GM12878 (cell line): ENCODE results near the gene ZNF646. TPM values are rescaled to one million over a fixed set of nuclear protein-coding genes. Genes with fewer than 3 reads are reported as not detected.
A peak's percentile ranks its signal among the peaks of the same experiment; 100 is the strongest.

Source experiments
- ATAC-seq: fragments of 200-7000 bp; cut with Tn5 transposase; 3 replicates; pipeline ENCODE4 v1.9.1; 2020; ENCODE audit warnings: mild to moderate bottlenecking, moderate library complexity
- BruUV-seq: library from RNA; stranded (reverse); fragments of 400-500 nt; replicated peaks from 2 replicates; lab custom pipeline; 2021; lab: Mats Ljungman, UMichigan
- CTCF ChIA-PET: fragments of 300-600 bp; sonication (Branson Sonifier 250); formaldehyde crosslinking; extraction: SDS; loops from one replicate; lab custom pipeline; 2021; ENCODE audit warnings: inconsistent platforms; lab: Yijun Ruan, JAX
- POLR2A ChIA-PET: fragments of 350-600 bp; formaldehyde crosslinking; extraction: SDS; loops from one replicate; lab custom pipeline; 2021; ENCODE audit warnings: inconsistent platforms; lab: Charles Lee
- RAD21 ChIA-PET: fragments of 300-600 bp; sonication (Branson Sonifier 250); formaldehyde crosslinking; loops from one replicate; lab custom pipeline; 2023; ENCODE audit warnings: antibody characterized with exemption; ENCODE audit not compliant: unreplicated experiment; lab: Charles Lee
- SMC1A ChIA-PET: fragments of 300-600 bp; sonication (Branson Sonifier 250); formaldehyde crosslinking; loops from one replicate; lab custom pipeline; 2023; ENCODE audit not compliant: unreplicated experiment, uncharacterized antibody; lab: Charles Lee
- DNase-seq: peaks from one replicate; pipeline ENCODE4 v3.0.0-alpha.2; 2011; ENCODE audit warnings: low read depth, low spot score
- FAIRE-seq: peaks from 3 replicates; lab custom pipeline; 2011; peaks lifted over from hg19 to GRCh38; lab: Jason Lieb, UNC
- H2AFZ ChIP-seq: 2 replicates; pipeline ENCODE4 v1.6.0; 2011; ENCODE audit warnings: low read depth, low read length, control low read depth; ENCODE audit not compliant: control insufficient read depth
- H3K27ac ChIP-seq: 2 replicates; pipeline ENCODE4 v1.5.1; 2011; ENCODE audit warnings: control low read depth; ENCODE audit not compliant: control insufficient read depth, insufficient read depth
- H3K27me3 ChIP-seq, 2 experiments: replicated peaks in 1 of 2; 2 replicates each; pipeline versions ENCODE4 v1.6.0 to v1.6.1; 2011; ENCODE audit warnings: low read length in 1 of 2; ENCODE audit not compliant: control insufficient read depth in 2 of 2, insufficient read depth in 2 of 2
- H3K36me3 ChIP-seq, 2 experiments: 2 replicates each; pipeline ENCODE4 v1.5.1; 2011; ENCODE audit warnings: low read length in 1 of 2; ENCODE audit not compliant: control insufficient read depth in 2 of 2, insufficient read depth in 2 of 2
- H3K4me1 ChIP-seq: 2 replicates; pipeline ENCODE4 v1.6.1; 2011; ENCODE audit warnings: mild to moderate bottlenecking, low read length, moderate library complexity, mixed read lengths; ENCODE audit not compliant: control insufficient read depth, insufficient read depth
- H3K4me2 ChIP-seq: 2 replicates; pipeline ENCODE4 v1.6.0; 2011; ENCODE audit warnings: control low read depth; ENCODE audit not compliant: control insufficient read depth, insufficient read depth
- H3K4me3 ChIP-seq: fragments of 200-600 bp; sonication (generic); 2 replicates; pipeline ENCODE4 v1.5.1; 2016
- H3K79me2 ChIP-seq: 2 replicates; pipeline ENCODE4 v1.6.0; 2011; ENCODE audit warnings: low read length; ENCODE audit not compliant: control insufficient read depth, insufficient read depth
- H3K9ac ChIP-seq: 2 replicates; pipeline ENCODE4 v1.8.0; 2011; ENCODE audit warnings: low read length, control low read depth, mixed read lengths; ENCODE audit not compliant: control insufficient read depth, insufficient read depth
- H3K9me3 ChIP-seq: replicated peaks from 3 replicates; pipeline ENCODE4 v1.5.1; 2011; ENCODE audit warnings: mild to moderate bottlenecking, low read length; ENCODE audit not compliant: control insufficient read depth, insufficient read depth
- H4K20me1 ChIP-seq: 2 replicates; pipeline ENCODE4 v1.6.0; 2011; ENCODE audit not compliant: control insufficient read depth, insufficient read depth
- ATF7 ChIP-seq: fragments of 450-650 bp; IDR thresholded peaks from 2 replicates; pipeline ENCODE4 v1.6.1; 2016; ENCODE audit warnings: low read depth, mild to moderate bottlenecking
- BCL3 ChIP-seq: IDR thresholded peaks from 2 replicates; pipeline ENCODE4 v1.6.1; 2011; ENCODE audit warnings: borderline replicate concordance, low read depth, mild to moderate bottlenecking, moderate library complexity, low read length; ENCODE audit not compliant: insufficient read depth, poor library complexity, severe bottlenecking
- CHD4 ChIP-seq: fragments of 200-600 bp; sonication (generic); IDR thresholded peaks from 2 replicates; pipeline ENCODE4 v1.6.1; 2016; ENCODE audit warnings: mild to moderate bottlenecking
- HDGF ChIP-seq: fragments of 450-650 bp; IDR thresholded peaks from 2 replicates; pipeline ENCODE4 v1.6.1; 2016; ENCODE audit warnings: antibody characterized with exemption
- POLR2A ChIP-seq: IDR thresholded peaks from 2 replicates; pipeline ENCODE4 v1.6.1; 2011; ENCODE audit warnings: low read depth, mild to moderate bottlenecking, low read length
- POLR2AphosphoS5 ChIP-seq: IDR thresholded peaks from 2 replicates; pipeline ENCODE4 v1.6.1; 2011; ENCODE audit warnings: mild to moderate bottlenecking, low read length, inconsistent platforms
- RAD21 ChIP-seq: IDR thresholded peaks from 2 replicates; pipeline ENCODE4 v1.6.1; 2011; ENCODE audit warnings: mild to moderate bottlenecking, low read depth, low read length, moderate library complexity; ENCODE audit not compliant: insufficient read depth
- RBBP5 ChIP-seq: fragments of 200-600 bp; sonication (generic); conservative IDR thresholded peaks from 2 replicates; pipeline ENCODE4 v1.6.1; 2016
- SMARCA5 ChIP-seq: fragments of 450-650 bp; IDR thresholded peaks from 2 replicates; pipeline ENCODE4 v1.6.1; 2017; ENCODE audit warnings: mild to moderate bottlenecking
- STAT1 ChIP-seq: fragments of 450-650 bp; conservative IDR thresholded peaks from 2 replicates; pipeline ENCODE4 v1.6.1; 2014; ENCODE audit warnings: antibody characterized with exemption, mild to moderate bottlenecking
- SUZ12 ChIP-seq: fragments of 200-600 bp; sonication (generic); IDR thresholded peaks from one replicate; pipeline ENCODE4 v1.6.1; 2018; ENCODE audit warnings: antibody characterized with exemption, mild to moderate bottlenecking; ENCODE audit not compliant: unreplicated experiment
- ZBTB11 ChIP-seq: fragments of 450-650 bp; formaldehyde crosslinking; IDR thresholded peaks from 2 replicates; pipeline ENCODE4 v1.5.0; 2022; ENCODE audit warnings: mild to moderate bottlenecking, missing genetic modification characterization
- WGBS: methylation state at CpG from one replicate; pipeline ENCODE4 v1.1.6; 2016; ENCODE audit warnings: low lambda C conversion rate; ENCODE audit not compliant: insufficient replicate concordance, insufficient coverage; ENCODE audit errors: missing lambda C conversion rate; 5-methylcytosine and 5-hydroxymethylcytosine counted together
- in situ Hi-C: fragments of 300-500 bp; cut with MboI; formaldehyde crosslinking; loops from 9 replicates; pipeline ENCODE4 v1.14.3; 2018; ENCODE audit warnings: mixed read lengths
- intact Hi-C: fragments of 100-400 bp; cut with micrococcal nuclease; formaldehyde crosslinking; loops from one replicate; pipeline ENCODE4 v1.14.2; 2022; ENCODE audit not compliant: unreplicated experiment
- polyA plus RNA-seq, 11 experiments: library from polyadenylated mRNA; depleted of rRNA in 4 of 11; unstranded in 6 of 11; stranded (reverse) in 5 of 11; fragments of >200 nt; fragmentation: Nextera tagmentation in 4 of 11; fragmentation: Illumina TruSeq in 1 of 11; extraction: Ambion mirVana in 4 of 11; extraction: Trizol in 1 of 11; gene quantifications; 1 replicate in 1 of 11; 2 replicates in 10 of 11; pipeline versions ENCODE4 v1.2.1 to v1.2.3, GENCODE V29; 2011 to 2016; ENCODE audit warnings: inconsistent platforms in 2 of 11, missing spikeins in 2 of 11, low read depth in 1 of 11
- total RNA-seq, 4 experiments: library from RNA; depleted of rRNA in 3 of 4; stranded (reverse); fragments of >200 nt in 3 of 4; fragmentation: Illumina TruSeq in 1 of 4; extraction: Trizol in 1 of 4; gene quantifications; 2 replicates each; pipeline versions ENCODE4 v1.2.1 to v1.2.3, GENCODE V29; 2013 to 2021

Gene ZNF646
- total and polyA plus RNA-seq, 10 of the 15 experiments (the other 5 are each of a cell fraction or from before 2014, with no cell fraction given) = 0.10 to 21.8 (median 6.4) TPM

GRCh38 chr16:31079342-31079944 lies 5.2 kb downstream of the ZNF646 start:
- Histone ChIP-seq H3K4me1 (no peaks in the 10 kb centered on the region; the same call in 1 of the 2 replicates), H3K9ac (no peak overlapping the region), H3K4me2 (no peak overlapping the region), H3K4me3 (no peak overlapping the region), H2AFZ (no peak overlapping the region), H3K27ac (no peak overlapping the region), H4K20me1 (no peaks in the 10 kb centered on the region; the same call in 1 of the 2 replicates), H3K27me3 (no peaks in the 10 kb centered on the region), H3K9me3 (no peaks in the 10 kb centered on the region), H3K79me2 (peaks cover 15% of the 10 kb centered on the region), H3K36me3 (peaks cover 8 to 14% of the 10 kb centered on the region in 2 experiments; a peak in 3 of 4 replicates)
- no TSS peak for BruUV-seq
- ChIA-PET CTCF (no interaction called here), RAD21 (no interaction called here), SMC1A (no interaction called here), POLR2A (interaction anchor here (0.5 kb wide), 1 partner anchor 31 kb away, joined by 3 read pairs; no protein-coding TSS in a partner anchor)
- intact Hi-C loops = loop anchor here (10.0 kb wide), 1 partner anchor 85 kb away; no protein-coding TSS in a partner anchor
- DNase-seq = no peak
- no peak for FAIRE-seq
- in situ Hi-C loops = no loop called here
- no peak for TF ChIP-seq HDGF
- TF ChIP-seq POLR2A = 0 out of 2 replicates have a peak, but pooled peaks have one; percentile 27
- ATAC-seq = no peak
- WGBS = 99% methylated on average over 13 of the region's 13 CpGs

DNA sequence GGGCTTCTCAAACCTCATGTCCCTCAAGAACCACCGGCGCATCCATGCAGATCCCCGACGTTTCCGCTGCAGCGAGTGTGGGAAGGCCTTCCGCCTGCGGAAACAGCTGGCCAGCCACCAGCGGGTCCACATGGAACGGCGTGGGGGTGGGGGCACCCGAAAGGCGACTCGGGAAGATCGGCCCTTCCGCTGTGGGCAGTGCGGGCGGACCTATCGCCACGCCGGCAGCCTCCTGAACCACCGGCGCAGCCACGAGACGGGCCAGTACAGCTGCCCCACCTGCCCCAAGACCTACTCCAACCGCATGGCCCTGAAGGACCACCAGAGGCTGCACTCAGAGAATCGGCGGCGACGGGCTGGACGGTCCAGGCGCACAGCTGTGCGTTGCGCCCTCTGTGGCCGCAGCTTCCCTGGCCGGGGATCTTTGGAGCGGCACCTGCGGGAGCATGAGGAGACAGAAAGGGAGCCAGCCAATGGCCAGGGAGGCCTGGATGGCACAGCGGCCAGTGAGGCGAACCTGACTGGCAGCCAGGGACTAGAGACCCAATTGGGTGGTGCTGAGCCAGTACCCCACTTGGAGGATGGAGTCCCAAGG lies 5.9 kb downstream of the ZNF646 start:
- no peak for FAIRE-seq
- CTCF ChIA-PET = no interaction called here
- POLR2A ChIA-PET = no interaction called here
- SMC1A ChIA-PET = no interaction called here
- Histone ChIP-seq H3K9ac (no peak overlapping the region), H4K20me1 (no peaks in the 10 kb centered on the region; the same call in 1 of the 2 replicates), H2AFZ (no peak overlapping the region), H3K9me3 (no peaks in the 10 kb centered on the region), H3K27ac (no peak overlapping the region), H3K4me1 (no peaks in the 10 kb centered on the region; the same call in 1 of the 2 replicates), H3K4me3 (no peak overlapping the region), H3K27me3 (no peaks in the 10 kb centered on the region), H3K36me3 (peaks cover 8 to 14% of the 10 kb centered on the region in 2 experiments; a peak in 3 of 4 replicates), H3K4me2 (no peak overlapping the region), H3K79me2 (peaks cover 8% of the 10 kb centered on the region)
- RAD21 ChIA-PET = no interaction called here
- 97% methylated on average over 40 of the region's 40 CpGs for WGBS
- no TSS peak for BruUV-seq
- intact Hi-C loops (no loop called here), in situ Hi-C loops (no loop called here)
- ATAC-seq = no peak
- DNase-seq = no peak
- TF ChIP-seq STAT1 = no peak
- TF ChIP-seq ATF7 = no peak
- no peak for TF ChIP-seq SMARCA5
- TF ChIP-seq RAD21 = no peak
- TF ChIP-seq POLR2AphosphoS5 = no peak
- TF ChIP-seq ZBTB11 (CRISPR knock-in tag) = no peak
- TF ChIP-seq CHD4 = no peak
- no peak for TF ChIP-seq RBBP5
- no peak for TF ChIP-seq BCL3
- no peak for TF ChIP-seq SUZ12
